Astrocyte (in vitro differentiated cells and primary cell): ENCODE results near the gene COLGALT1. TPM values are rescaled to one million over a fixed set of nuclear protein-coding genes. Genes with fewer than 3 reads are reported as not detected.

Experiments used
- DNase-seq: peaks from one replicate; pipeline ENCODE4 v3.0.0-alpha.2; 2010; ENCODE audit warnings: low read depth
- FAIRE-seq: peaks from 2 replicates; lab custom pipeline; 2011; peaks lifted over from hg19 to GRCh38; lab: Jason Lieb, UNC
- H2AFZ ChIP-seq: 2 replicates; pipeline ENCODE4 v1.6.0; 2012; ENCODE audit warnings: low read depth, low read length, inconsistent platforms
- H3K27ac ChIP-seq: 2 replicates; pipeline ENCODE4 v1.5.1; 2011; ENCODE audit warnings: low read depth, low read length, inconsistent platforms
- H3K27me3 ChIP-seq: 2 replicates; pipeline ENCODE4 v1.6.0; 2011; ENCODE audit warnings: low read length, inconsistent platforms; ENCODE audit not compliant: insufficient read depth
- H3K36me3 ChIP-seq: 2 replicates; pipeline ENCODE4 v1.5.1; 2011; ENCODE audit warnings: low read length, inconsistent platforms; ENCODE audit not compliant: insufficient read depth
- H3K4me1 ChIP-seq: 2 replicates; pipeline ENCODE4 v1.5.1; 2011; ENCODE audit warnings: low read length, inconsistent platforms; ENCODE audit not compliant: insufficient read depth
- H3K4me2 ChIP-seq: 2 replicates; pipeline ENCODE4 v1.6.0; 2012; ENCODE audit warnings: low read length, inconsistent platforms
- H3K4me3 ChIP-seq: 2 replicates; pipeline ENCODE4 v1.5.1; 2011; ENCODE audit warnings: low read depth, mild to moderate bottlenecking, low read length, inconsistent platforms; ENCODE audit not compliant: insufficient read depth
- H3K79me2 ChIP-seq: 2 replicates; pipeline ENCODE4 v1.6.0; 2012; ENCODE audit warnings: mild to moderate bottlenecking, low read length, inconsistent platforms; ENCODE audit not compliant: insufficient read depth
- H3K9ac ChIP-seq: 2 replicates; pipeline ENCODE4 v1.6.0; 2012; ENCODE audit warnings: mild to moderate bottlenecking, low read length, inconsistent platforms
- H3K9me3 ChIP-seq: 2 replicates; pipeline ENCODE4 v1.5.1; 2012; ENCODE audit warnings: low read depth, mild to moderate bottlenecking, low read length, inconsistent platforms; ENCODE audit not compliant: insufficient read depth
- H4K20me1 ChIP-seq: 2 replicates; pipeline ENCODE4 v1.6.0; 2012; ENCODE audit warnings: low read length, inconsistent platforms; ENCODE audit not compliant: insufficient read depth
- H3K27ac Mint-ChIP-seq: one replicate; pipeline ENCODE4 v1.8.0; 2021; ENCODE audit warnings: mild to moderate bottlenecking, mixed read lengths; ENCODE audit not compliant: unreplicated experiment
- H3K27me3 Mint-ChIP-seq: one replicate; pipeline ENCODE4 v1.8.0; 2021; ENCODE audit warnings: low read depth, mixed read lengths; ENCODE audit not compliant: unreplicated experiment
- H3K36me3 Mint-ChIP-seq: one replicate; pipeline ENCODE4 v1.8.0; 2021; ENCODE audit warnings: low read depth, mixed read lengths; ENCODE audit not compliant: unreplicated experiment
- H3K4me1 Mint-ChIP-seq: one replicate; pipeline ENCODE4 v1.8.0; 2021; ENCODE audit warnings: low read depth, mixed read lengths; ENCODE audit not compliant: unreplicated experiment
- H3K4me3 Mint-ChIP-seq: one replicate; pipeline ENCODE4 v1.8.0; 2021; ENCODE audit warnings: mild to moderate bottlenecking, moderate library complexity, mixed read lengths; ENCODE audit not compliant: unreplicated experiment
- H3K9me3 Mint-ChIP-seq: one replicate; pipeline ENCODE4 v1.8.0; 2021; ENCODE audit warnings: mild to moderate bottlenecking, mixed read lengths; ENCODE audit not compliant: unreplicated experiment
- CTCF ChIP-seq: IDR thresholded peaks from 2 replicates; pipeline ENCODE4 v1.5.1; 2011; ENCODE audit warnings: low read depth, mild to moderate bottlenecking, inconsistent platforms, low read length, moderate library complexity; ENCODE audit not compliant: insufficient read depth
- EZH2 ChIP-seq: IDR thresholded peaks from 2 replicates; pipeline ENCODE4 v1.6.1; 2012; ENCODE audit warnings: mild to moderate bottlenecking, low read length, inconsistent platforms; ENCODE audit not compliant: insufficient read depth
- total RNA-seq: library from RNA; stranded (reverse); gene quantifications from 2 replicates; pipeline ENCODE4 v1.2.1, GENCODE V29; 2021

The COLGALT1 gene
- total RNA-seq, 1 donor from 2014 or later = 137 TPM

DNA sequence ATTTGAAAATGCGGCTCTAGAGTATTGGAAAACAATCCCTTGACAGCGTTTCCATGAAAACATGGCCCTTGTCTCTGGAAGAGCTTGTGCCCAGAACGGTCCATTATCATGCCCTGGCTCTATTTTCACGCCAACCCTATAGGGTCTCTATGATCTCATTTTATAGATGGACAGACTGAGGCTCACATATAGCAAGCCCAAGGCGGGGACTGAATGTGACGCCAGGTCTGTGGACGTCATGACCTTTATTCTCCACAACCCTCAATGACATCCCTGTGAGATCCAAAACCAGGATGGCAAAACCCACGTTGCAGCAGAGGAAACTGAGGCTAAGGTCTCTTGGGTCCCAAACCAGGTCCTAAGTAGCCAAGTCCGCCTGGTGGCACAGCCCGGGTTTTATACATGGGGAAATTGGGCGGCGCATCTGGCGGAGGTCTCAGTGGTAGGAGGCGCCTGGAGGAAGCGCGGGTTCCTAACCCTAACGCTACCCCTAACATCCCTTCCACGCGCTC lies 425 bp upstream of the COLGALT1 start:
- Histone ChIP-seq H3K79me2 (peaks cover 26% of the 10 kb centered on the region), H3K9ac (peak overlapping the region; percentile 93), H3K9me3 (no peaks in the 10 kb centered on the region), H3K36me3 (peaks cover 8% of the 10 kb centered on the region), H3K27ac (peak overlapping the region; percentile 22), H3K27me3 (no peaks in the 10 kb centered on the region), H3K4me3 (peak overlapping the region; percentile 88), H3K4me1 (peaks cover 15% of the 10 kb centered on the region), H3K4me2 (peak overlapping the region; percentile 86), H2AFZ (peak overlapping the region; percentile 93), H4K20me1 (peaks cover 3% of the 10 kb centered on the region)
- DNase-seq = no peak
- no peak for TF ChIP-seq EZH2
- no peak for TF ChIP-seq CTCF
- H3K9me3 Mint-ChIP-seq = no peaks in the 10 kb centered on the region
- FAIRE-seq = no peak
- H3K27me3 Mint-ChIP-seq = no peaks in the 10 kb centered on the region
- H3K27ac Mint-ChIP-seq = no peak overlapping the region
- H3K4me1 Mint-ChIP-seq = peaks cover 8% of the 10 kb centered on the region
- peak overlapping the region; percentile 78 for H3K4me3 Mint-ChIP-seq
- peaks cover 3% of the 10 kb centered on the region for H3K36me3 Mint-ChIP-seq

DNA sequence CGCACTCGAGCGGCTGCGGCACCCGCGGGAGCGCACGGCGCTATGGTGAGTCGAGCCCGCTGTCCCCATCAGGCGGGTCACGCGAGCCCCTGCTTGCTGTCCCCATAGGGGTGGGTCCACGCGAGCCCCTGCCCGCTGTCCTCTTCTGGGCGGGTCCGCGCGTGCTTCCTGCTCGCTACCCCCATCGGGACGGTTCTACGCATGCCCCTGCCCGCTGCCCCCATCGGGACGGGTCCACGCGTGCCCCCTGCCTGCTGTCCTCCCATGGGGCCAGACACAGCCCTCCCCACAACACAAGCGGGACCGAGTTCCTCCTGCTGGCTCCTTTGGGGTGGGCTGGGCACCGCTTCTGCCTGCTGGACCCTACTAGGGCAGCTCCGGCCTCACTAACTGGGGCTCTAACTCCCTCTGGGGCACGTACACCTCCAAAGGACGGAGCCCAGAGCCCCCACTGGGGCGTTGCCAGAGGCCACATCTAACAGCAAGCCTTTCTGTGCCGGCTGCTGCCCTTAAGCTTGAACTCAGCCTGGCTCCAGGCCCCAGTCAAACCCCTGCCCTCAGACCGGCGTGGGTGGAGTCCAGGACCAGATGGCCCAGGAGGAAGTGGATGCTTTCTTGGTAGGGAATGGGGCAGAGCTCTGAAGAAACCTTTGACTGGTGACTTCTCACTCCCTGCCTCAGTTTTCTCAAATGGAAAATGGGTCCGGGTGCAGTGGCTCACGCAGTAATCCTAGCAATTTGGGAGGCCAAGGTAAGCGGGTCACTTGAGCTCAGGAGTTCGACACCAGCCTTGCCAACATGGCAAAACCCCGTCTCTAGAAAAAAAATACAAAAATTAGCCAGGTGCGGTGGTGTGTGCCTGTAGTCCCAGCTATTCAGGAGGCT lies 722 bp downstream of the COLGALT1 start:
- H3K27me3 ChIP-seq = no peaks in the 10 kb centered on the region
- Mint-ChIP-seq H3K36me3 (peaks cover 8% of the 10 kb centered on the region), H3K4me1 (peaks cover 10% of the 10 kb centered on the region), H3K4me3 (peak overlapping the region; percentile 86), H3K9me3 (no peaks in the 10 kb centered on the region), H3K27ac (peak overlapping the region; percentile 81), H3K27me3 (no peaks in the 10 kb centered on the region)
- H3K4me3 ChIP-seq = peak overlapping the region; percentile 88
- H4K20me1 ChIP-seq = peaks cover 3% of the 10 kb centered on the region
- TF ChIP-seq CTCF = no peak
- DNase-seq (peak; percentile 24), FAIRE-seq (no peak)
- H3K36me3 ChIP-seq = peaks cover 8% of the 10 kb centered on the region
- H3K79me2 ChIP-seq = peaks cover 26% of the 10 kb centered on the region
- H3K27ac ChIP-seq = peak overlapping the region; percentile 75
- H2AFZ ChIP-seq = peak overlapping the region; percentile 93
- H3K9me3 ChIP-seq = no peaks in the 10 kb centered on the region
- H3K4me1 ChIP-seq = peaks cover 19% of the 10 kb centered on the region
- peak overlapping the region; percentile 86 for H3K4me2 ChIP-seq
- H3K9ac ChIP-seq = peak overlapping the region; percentile 93
